Measurements from ENCODE around the gene NAT9.

Gene NAT9

GRCh38 chr17:74746376-74746775, 29.8 kb downstream of the NAT9 start:
- DNase-seq (ENCODE audit: low read depth in 2 of 2) = no peak

GRCh38 chr17:74745548-74746177, 30.5 kb downstream of the NAT9 start:
- DNase-seq (ENCODE audit: low read depth in 2 of 2) = no peak

- DNase-seq (ENCODE audit: low read depth in 2 of 2) = peak; percentile 68 to 87
These were observed 31.2 kb downstream of the NAT9 start for GRCh38 chr17:74744714-74745547.

- no peak for DNase-seq (ENCODE audit: low read depth in 2 of 2)
These were observed 31.8 kb downstream of the NAT9 start for GRCh38 chr17:74744349-74744713.

- DNase-seq (ENCODE audit: low read depth in 2 of 2) = no peak
These were observed 32.4 kb downstream of the NAT9 start for GRCh38 chr17:74743755-74744154.

- DNase-seq (ENCODE audit: low read depth in 2 of 2) = no peak
These were observed 33.1 kb downstream of the NAT9 start for GRCh38 chr17:74742978-74743545.

GRCh38 chr17:74742153-74742515, 34.0 kb downstream of the NAT9 start:
- no peak for DNase-seq (ENCODE audit: low read depth in 2 of 2)

GRCh38 chr17:74740641-74741387, 35.3 kb downstream of the NAT9 start:
- DNase-seq (ENCODE audit: low read depth in 2 of 2) = no peak

GRCh38 chr17:74740173-74740572, 36.0 kb downstream of the NAT9 start:
- DNase-seq (ENCODE audit: low read depth in 2 of 2) = no peak

- DNase-seq (ENCODE audit: low read depth in 2 of 2) = no peak
These were observed 36.8 kb downstream of the NAT9 start for GRCh38 chr17:74739227-74739831.

GRCh38 chr17:74738051-74738996, 37.8 kb downstream of the NAT9 start:
- DNase-seq (ENCODE audit: low read depth in 2 of 2) = peak in 1 of 2 experiments; percentile 64

- DNase-seq (ENCODE audit: low read depth in 2 of 2) = no peak
These were observed 38.7 kb downstream of the NAT9 start for GRCh38 chr17:74737299-74738050.

- no peak for DNase-seq (ENCODE audit: low read depth in 2 of 2)
These were observed 39.4 kb downstream of the NAT9 start, which contains the start of gene RAB37 for GRCh38 chr17:74736513-74737298. Gene RAB37, plus strand, starts transcription at chr17:74737256. Its CDS starts 17 bp downstream, at chr17:74737273.

GRCh38 chr17:74734256-74734655, 41.9 kb downstream of the NAT9 start:
- DNase-seq (ENCODE audit: low read depth in 2 of 2) = no peak

- no peak for DNase-seq (ENCODE audit: low read depth in 2 of 2)
These were observed 42.6 kb downstream of the NAT9 start for GRCh38 chr17:74733365-74734122.

GRCh38 chr17:74732042-74732867, 43.9 kb downstream of the NAT9 start:
- DNase-seq (ENCODE audit: low read depth in 2 of 2) = no peak

- DNase-seq (ENCODE audit: low read depth in 2 of 2) = no peak
These were observed 44.9 kb downstream of the NAT9 start for GRCh38 chr17:74731347-74731605.

Measured in stimulated activated CD4-positive, alpha-beta T cell treated with anti-CD3 and anti-CD28 coated beads, Interleukin-12 subunit alpha, Interleukin-12 subunit beta, amount 100 ng/mL, for 24 hours (primary cell).